Natural killer cell (primary cell): Measurements from ENCODE around the gene HMX3. TPM values are rescaled to one million over a fixed set of nuclear protein-coding genes. Genes with fewer than 3 reads are reported as not detected.

Experiments
- ATAC-seq, 3 donors: fragments of 150-1000 bp in 2 of 3; fragments of 200-7000 bp in 1 of 3; cut with Tn5 transposase; 1 replicate in 1 of 3; 2 replicates in 2 of 3; pipeline ENCODE4 v1.10.0; 2021; ENCODE audit warnings: mild to moderate bottlenecking in 2 of 3, moderate library complexity in 2 of 3
- DNase-seq, 2 donors: peaks; one replicate each; pipeline versions ENCODE4 v3.0.0 to v3.0.0-alpha.2; 2013 to 2021; ENCODE audit warnings: mixed read lengths in 1 of 2
- H3K27ac ChIP-seq: one replicate; pipeline ENCODE4 v1.5.1; 2013; ENCODE audit warnings: mild to moderate bottlenecking, low read length
- H3K27me3 ChIP-seq: one replicate; pipeline ENCODE4 v1.6.1; 2013; ENCODE audit warnings: low read length; ENCODE audit not compliant: control insufficient read depth, insufficient read depth
- H3K36me3 ChIP-seq: one replicate; pipeline ENCODE4 v1.6.1; 2013; ENCODE audit warnings: low read length; ENCODE audit not compliant: control insufficient read depth, insufficient read depth
- H3K4me1 ChIP-seq: one replicate; pipeline ENCODE4 v1.6.1; 2013; ENCODE audit warnings: low read length; ENCODE audit not compliant: control insufficient read depth, insufficient read depth
- H3K4me3 ChIP-seq: one replicate; pipeline ENCODE4 v1.5.1; 2013; ENCODE audit warnings: low read length
- H3K9me3 ChIP-seq: one replicate; pipeline ENCODE4 v1.6.1; 2013; ENCODE audit warnings: low read length; ENCODE audit not compliant: control insufficient read depth, insufficient read depth
- H3K27ac Mint-ChIP-seq, 2 donors: one replicate each; pipeline ENCODE4 v1.8.0; 2022; ENCODE audit warnings: mild to moderate bottlenecking in 2 of 2, mixed read lengths in 2 of 2, moderate library complexity in 1 of 2
- H3K27me3 Mint-ChIP-seq, 2 donors: one replicate each; pipeline ENCODE4 v1.8.0; 2022; ENCODE audit warnings: low read depth in 2 of 2, mixed read lengths in 2 of 2
- H3K36me3 Mint-ChIP-seq: one replicate; pipeline ENCODE4 v1.8.0; 2022; ENCODE audit warnings: mixed read lengths
- H3K4me1 Mint-ChIP-seq, 2 donors: one replicate each; pipeline ENCODE4 v1.8.0; 2022; ENCODE audit warnings: mixed read lengths in 2 of 2
- H3K4me3 Mint-ChIP-seq: one replicate; pipeline ENCODE4 v1.8.0; 2022; ENCODE audit warnings: mild to moderate bottlenecking, moderate library complexity, mixed read lengths
- H3K9me3 Mint-ChIP-seq, 2 donors: one replicate each; pipeline ENCODE4 v1.8.0; 2022; ENCODE audit warnings: mixed read lengths in 2 of 2
- WGBS: methylation state at CpG from one replicate; pipeline ENCODE4 v1.1.7; 2013; ENCODE audit warnings: missing lambda C conversion rate; ENCODE audit not compliant: insufficient coverage; 5-methylcytosine and 5-hydroxymethylcytosine counted together
- intact Hi-C: fragments of 100-400 bp; cut with micrococcal nuclease; formaldehyde crosslinking; loops from one replicate; pipeline ENCODE4 v1.14.2; 2022
- total RNA-seq, 4 donors: library from RNA; stranded (reverse); fragments of 120-200 nt in 1 of 4; gene quantifications; one replicate each; pipeline versions ENCODE4 v1.2.3 to v1.2.4, GENCODE V29; 2013 to 2022
- TF ChIP-seq, protein P1 (sequence below): fragments of 200-600 bp; IDR thresholded peaks from one replicate; pipeline ENCODE4 v1.8.0; 2022; ENCODE audit warnings: antibody characterized with exemption

The HMX3 gene
- total RNA-seq, 3 donors from 2014 or later (not counting 1 experiment from before 2014, with no cell fraction given): 0.33 TPM; not detected in 2

DNA sequence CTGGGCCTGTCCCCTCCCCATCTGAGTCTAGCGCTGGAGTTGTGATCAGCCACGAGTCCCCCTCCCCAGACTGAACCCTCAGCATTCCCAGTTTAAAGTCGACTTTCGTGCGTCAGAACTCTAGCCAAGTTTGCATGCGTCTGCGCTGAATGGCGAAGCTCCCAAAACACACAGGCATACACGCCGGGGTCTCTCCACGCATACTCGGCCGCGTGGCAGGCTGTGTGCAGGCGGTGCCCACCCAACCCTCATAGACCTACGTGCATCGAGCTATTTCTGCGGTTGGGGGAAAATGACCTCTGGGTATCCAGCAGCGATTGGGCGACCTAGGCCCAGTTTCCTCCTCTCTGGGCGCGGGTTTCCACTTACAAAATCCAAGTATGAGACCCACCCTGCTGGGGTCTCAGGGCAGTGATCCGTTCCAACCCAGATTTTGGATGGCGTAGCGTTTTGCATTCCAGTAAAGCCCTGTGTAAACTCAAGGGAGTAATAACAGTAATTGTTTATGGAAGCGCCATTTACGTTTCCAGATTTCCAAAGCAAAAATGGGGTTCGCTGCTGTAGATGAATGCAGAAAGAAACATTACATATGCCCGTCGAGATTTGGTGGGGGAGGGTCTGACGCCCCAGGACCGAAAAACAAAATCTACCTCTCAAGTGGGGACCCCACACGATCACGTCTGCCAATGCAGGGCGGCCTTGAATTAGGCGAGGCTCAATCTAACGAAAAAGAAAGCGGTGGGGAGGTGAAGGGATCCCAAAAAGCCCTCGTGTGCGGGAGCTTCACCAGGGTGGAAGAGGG is 2.0 kb upstream of the HMX3 start:
- WGBS: 15% methylated on average over 40 of the region's 40 CpGs
- Histone ChIP-seq H3K27me3 (peaks cover 50% of the 10 kb centered on the region), H3K4me1 (peaks cover 40% of the 10 kb centered on the region), H3K27ac (no peak overlapping the region), H3K36me3 (no peaks in the 10 kb centered on the region), H3K4me3 (no peak overlapping the region), H3K9me3 (peaks cover 6% of the 10 kb centered on the region)
- Mint-ChIP-seq H3K9me3 (no peaks in the 10 kb centered on the region), H3K27me3 (peaks cover 54 to 76% of the 10 kb centered on the region in 2 donors), H3K4me1 (peaks cover 20 to 28% of the 10 kb centered on the region in 2 donors), H3K4me3 (peak overlapping the region; percentile 57), H3K36me3 (no peaks in the 10 kb centered on the region), H3K27ac (no peak overlapping the region)
- ATAC-seq (no peak), DNase-seq (no peak)
- TF ChIP-seq, protein P1, sequence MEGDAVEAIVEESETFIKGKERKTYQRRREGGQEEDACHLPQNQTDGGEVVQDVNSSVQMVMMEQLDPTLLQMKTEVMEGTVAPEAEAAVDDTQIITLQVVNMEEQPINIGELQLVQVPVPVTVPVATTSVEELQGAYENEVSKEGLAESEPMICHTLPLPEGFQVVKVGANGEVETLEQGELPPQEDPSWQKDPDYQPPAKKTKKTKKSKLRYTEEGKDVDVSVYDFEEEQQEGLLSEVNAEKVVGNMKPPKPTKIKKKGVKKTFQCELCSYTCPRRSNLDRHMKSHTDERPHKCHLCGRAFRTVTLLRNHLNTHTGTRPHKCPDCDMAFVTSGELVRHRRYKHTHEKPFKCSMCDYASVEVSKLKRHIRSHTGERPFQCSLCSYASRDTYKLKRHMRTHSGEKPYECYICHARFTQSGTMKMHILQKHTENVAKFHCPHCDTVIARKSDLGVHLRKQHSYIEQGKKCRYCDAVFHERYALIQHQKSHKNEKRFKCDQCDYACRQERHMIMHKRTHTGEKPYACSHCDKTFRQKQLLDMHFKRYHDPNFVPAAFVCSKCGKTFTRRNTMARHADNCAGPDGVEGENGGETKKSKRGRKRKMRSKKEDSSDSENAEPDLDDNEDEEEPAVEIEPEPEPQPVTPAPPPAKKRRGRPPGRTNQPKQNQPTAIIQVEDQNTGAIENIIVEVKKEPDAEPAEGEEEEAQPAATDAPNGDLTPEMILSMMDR: no peak
- intact Hi-C loops: loop anchor here (1.0 to 10.0 kb wide), 2 partner anchors 426 to 831 kb away; no protein-coding TSS in a partner anchor

DNA sequence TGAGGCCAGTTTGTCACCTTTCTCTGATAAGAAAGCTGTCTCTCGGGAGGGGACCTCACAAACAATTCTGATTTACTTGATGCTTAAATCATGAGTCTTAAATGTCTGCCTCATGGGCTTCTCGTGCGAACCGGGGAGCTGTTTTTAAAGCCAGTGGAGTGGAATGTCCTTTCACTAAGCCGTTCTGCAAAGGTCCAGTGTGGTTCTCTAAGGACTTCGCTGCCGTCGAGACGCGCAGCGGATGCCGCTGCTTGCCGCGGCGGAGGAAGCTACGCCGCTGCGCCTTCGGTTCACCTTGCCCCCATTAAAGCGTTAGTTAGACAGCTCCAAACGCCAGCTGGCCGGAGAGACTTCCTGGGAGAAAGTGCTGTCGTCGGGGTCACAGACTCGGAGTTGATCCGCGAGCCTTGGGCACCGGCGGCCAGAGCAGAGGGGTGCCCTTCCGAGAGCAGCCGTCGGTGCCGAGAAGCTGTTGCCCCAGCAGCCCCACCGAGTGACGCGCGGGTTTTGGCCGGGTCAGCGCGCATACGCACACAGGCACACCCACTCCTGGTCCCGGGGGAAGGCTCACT is 1.3 kb upstream of the HMX3 start:
- Histone ChIP-seq H3K4me1 (peaks cover 40% of the 10 kb centered on the region), H3K36me3 (no peaks in the 10 kb centered on the region)
- no peak for ATAC-seq

DNA sequence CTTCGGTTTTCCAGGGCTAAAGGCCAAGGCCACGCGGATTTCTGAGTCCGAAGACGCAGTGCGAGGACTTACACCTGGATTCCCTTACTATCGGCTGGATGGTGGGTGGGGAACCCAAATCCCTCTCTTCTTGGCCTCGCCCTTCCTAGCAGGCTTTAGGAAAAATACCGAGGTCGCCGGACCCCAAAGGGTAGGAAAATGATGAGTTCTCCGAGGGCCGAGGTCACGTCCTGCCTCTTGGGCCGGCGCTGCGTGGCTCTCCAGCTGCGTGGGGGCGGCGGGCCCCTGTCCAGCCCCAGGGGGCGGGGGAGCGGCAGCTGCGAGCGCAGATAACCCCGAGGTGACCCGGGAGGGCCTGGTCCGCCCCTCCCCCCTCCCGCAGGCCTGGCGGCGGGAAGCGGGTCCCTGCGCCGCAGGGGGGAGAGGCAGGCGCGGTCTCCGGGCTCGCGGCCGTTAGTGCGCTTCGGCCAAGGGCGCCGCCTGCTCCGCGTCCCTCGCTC is 805 bp upstream of the HMX3 start:
- Mint-ChIP-seq H3K9me3 (no peaks in the 10 kb centered on the region), H3K27ac (no peak overlapping the region), H3K27me3 (peaks cover 63 to 76% of the 10 kb centered on the region in 2 donors), H3K4me1 (peaks cover 20 to 28% of the 10 kb centered on the region in 2 donors), H3K4me3 (no peak overlapping the region), H3K36me3 (no peaks in the 10 kb centered on the region)
- H3K27me3 ChIP-seq: peaks cover 56% of the 10 kb centered on the region
- intact Hi-C loops: loop anchor here (10.0 kb wide), 1 partner anchor 830 kb away; no protein-coding TSS in a partner anchor
- TF ChIP-seq, protein P1: no peak
- 9% methylated on average over 46 of the region's 46 CpGs for WGBS
- H3K4me1 ChIP-seq: peaks cover 40% of the 10 kb centered on the region
- H3K4me3 ChIP-seq: no peak overlapping the region
- DNase-seq: no peak
- H3K36me3 ChIP-seq: no peaks in the 10 kb centered on the region
- H3K9me3 ChIP-seq: peaks cover 6% of the 10 kb centered on the region
- ATAC-seq: no peak
- no peak overlapping the region for H3K27ac ChIP-seq

More for the DNA sequence above, 1.3 kb upstream of the HMX3 start:
- Mint-ChIP-seq H3K36me3 (no peaks in the 10 kb centered on the region), H3K9me3 (no peaks in the 10 kb centered on the region), H3K4me3 (peak overlapping the region; percentile 57), H3K27ac (no peak overlapping the region), H3K4me1 (peaks cover 20 to 28% of the 10 kb centered on the region in 2 donors), H3K27me3 (peaks cover 58 to 76% of the 10 kb centered on the region in 2 donors)
- no peak overlapping the region for H3K4me3 ChIP-seq
- peaks cover 54% of the 10 kb centered on the region for H3K27me3 ChIP-seq
- peaks cover 6% of the 10 kb centered on the region for H3K9me3 ChIP-seq
- TF ChIP-seq, protein P1: no peak
- WGBS: 7% methylated on average over 42 of the region's 42 CpGs
- intact Hi-C loops: loop anchor here (10.0 kb wide), 1 partner anchor 830 kb away; no protein-coding TSS in a partner anchor
- H3K27ac ChIP-seq: no peak overlapping the region
- peak in 1 of 2 donors; percentile 36 for DNase-seq
